Right lobe of liver (tissue), 4 donors: ENCODE data around the gene OPCML.

Source experiments
- POLR2A ChIP-seq: fragments of 450-650 bp; IDR thresholded peaks from one replicate; pipeline ENCODE4 v1.6.1; 2017; ENCODE audit warnings: antibody characterized with exemption, mild to moderate bottlenecking
- TF ChIP-seq, protein P1 (sequence below), 4 donors: fragments of 200-600 bp in 3 of 4; fragments of 450-650 bp in 1 of 4; IDR thresholded peaks; one replicate each; pipeline versions ENCODE4 v1.5.1 to v1.8.0; 2016 to 2022; ENCODE audit warnings: antibody characterized with exemption in 4 of 4, mild to moderate bottlenecking in 2 of 4
- donor health status: DM: no; HTN: no; CAD: no.
- donor health status: DM: no; HTN: no; CAD: no.
- donor health status: DM: no; HTN: yes; CAD: no.

DNA sequence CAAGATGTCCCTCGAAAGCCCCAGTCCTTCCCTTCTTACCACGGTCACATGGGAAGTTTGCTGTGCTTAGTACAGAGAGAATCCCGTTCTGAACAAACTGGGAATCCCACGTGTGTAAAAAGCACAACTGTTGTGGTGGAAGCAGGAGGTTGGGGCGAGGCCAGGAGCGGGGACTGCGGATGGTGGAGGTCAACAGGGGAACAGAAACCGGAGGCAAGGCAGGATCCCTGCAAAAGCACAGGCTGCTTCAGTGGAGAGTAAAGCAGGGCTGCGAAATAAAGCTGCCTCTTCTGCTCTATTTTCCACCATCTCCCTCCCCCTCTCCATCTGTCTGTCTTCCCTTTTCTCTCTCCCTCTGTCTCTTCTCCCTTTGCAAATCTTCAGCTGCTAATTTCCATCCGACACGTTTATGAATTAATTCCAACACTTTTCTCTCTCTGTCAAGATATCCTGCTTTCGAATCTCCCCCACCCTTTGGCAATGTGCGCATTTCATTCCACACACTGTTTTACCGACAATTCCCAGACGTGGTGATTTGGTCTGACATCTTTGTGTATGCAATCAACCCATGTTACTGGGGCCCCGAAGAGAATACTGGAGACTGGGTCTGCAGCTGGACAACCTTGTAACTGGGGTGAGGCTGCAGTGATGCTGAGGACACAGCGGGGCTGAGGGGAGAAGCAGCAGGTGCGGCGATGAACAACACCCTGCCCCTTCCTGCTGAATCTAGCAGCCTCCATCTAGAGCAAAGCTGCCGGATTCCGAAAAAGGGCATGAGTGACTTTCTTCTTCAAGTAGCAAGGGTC, 571.8 kb downstream of the OPCML start:
- TF ChIP-seq, protein P1, sequence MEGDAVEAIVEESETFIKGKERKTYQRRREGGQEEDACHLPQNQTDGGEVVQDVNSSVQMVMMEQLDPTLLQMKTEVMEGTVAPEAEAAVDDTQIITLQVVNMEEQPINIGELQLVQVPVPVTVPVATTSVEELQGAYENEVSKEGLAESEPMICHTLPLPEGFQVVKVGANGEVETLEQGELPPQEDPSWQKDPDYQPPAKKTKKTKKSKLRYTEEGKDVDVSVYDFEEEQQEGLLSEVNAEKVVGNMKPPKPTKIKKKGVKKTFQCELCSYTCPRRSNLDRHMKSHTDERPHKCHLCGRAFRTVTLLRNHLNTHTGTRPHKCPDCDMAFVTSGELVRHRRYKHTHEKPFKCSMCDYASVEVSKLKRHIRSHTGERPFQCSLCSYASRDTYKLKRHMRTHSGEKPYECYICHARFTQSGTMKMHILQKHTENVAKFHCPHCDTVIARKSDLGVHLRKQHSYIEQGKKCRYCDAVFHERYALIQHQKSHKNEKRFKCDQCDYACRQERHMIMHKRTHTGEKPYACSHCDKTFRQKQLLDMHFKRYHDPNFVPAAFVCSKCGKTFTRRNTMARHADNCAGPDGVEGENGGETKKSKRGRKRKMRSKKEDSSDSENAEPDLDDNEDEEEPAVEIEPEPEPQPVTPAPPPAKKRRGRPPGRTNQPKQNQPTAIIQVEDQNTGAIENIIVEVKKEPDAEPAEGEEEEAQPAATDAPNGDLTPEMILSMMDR (IDR thresholded peaks at IDR 0.05), result no peak
- TF ChIP-seq POLR2A, result no peak
